OCI-LY7 (cell line): Measurements from ENCODE around the gene MOK. TPM values are rescaled to one million over a fixed set of nuclear protein-coding genes. Genes with fewer than 3 reads are reported as not detected.

ENCODE experiments used
- BruUV-seq: library from RNA; stranded (reverse); fragments of 400-500 nt; replicated peaks from 2 replicates; lab custom pipeline; 2021; lab: Mats Ljungman, UMichigan
- CTCF ChIA-PET: fragments of 300-600 bp; sonication (Branson Sonifier 250); formaldehyde crosslinking; loops from one replicate; lab custom pipeline; 2022; ENCODE audit warnings: antibody characterized with exemption; ENCODE audit not compliant: unreplicated experiment; lab: Charles Lee
- POLR2A ChIA-PET: fragments of 300-600 bp; sonication (Branson Sonifier 250); formaldehyde crosslinking; loops from one replicate; lab custom pipeline; 2022; ENCODE audit warnings: antibody characterized with exemption; lab: Charles Lee
- DNase-seq: peaks from one replicate; pipeline ENCODE4 v3.0.0-alpha.2; 2015; ENCODE audit warnings: low spot score
- H2AFZ ChIP-seq: fragments of 200-600 bp; sonication (generic), shearing (Covaris generic); 2 replicates; pipeline ENCODE4 v1.6.1; 2014; ENCODE audit warnings: mild to moderate bottlenecking, antibody characterized with exemption, low read length, moderate library complexity
- H3K27ac ChIP-seq: fragments of 200-600 bp; sonication (generic); 2 replicates; pipeline ENCODE4 v1.5.1; 2014; ENCODE audit warnings: mixed run types, low read depth, mild to moderate bottlenecking, moderate library complexity, low read length, inconsistent platforms; ENCODE audit not compliant: poor library complexity, severe bottlenecking
- H3K36me3 ChIP-seq: fragments of 200-600 bp; sonication (generic); 2 replicates; pipeline ENCODE4 v1.6.1; 2014; ENCODE audit warnings: mild to moderate bottlenecking, antibody characterized with exemption, low read length, moderate library complexity, mixed read lengths; ENCODE audit not compliant: insufficient read depth
- H3K4me1 ChIP-seq: fragments of 200-600 bp; sonication (generic); 2 replicates; pipeline ENCODE4 v1.5.1; 2014; ENCODE audit warnings: mild to moderate bottlenecking, low read length; ENCODE audit not compliant: insufficient read depth, poor library complexity, severe bottlenecking
- H3K4me2 ChIP-seq: fragments of 200-600 bp; sonication (generic); 2 replicates; pipeline ENCODE4 v1.6.1; 2014; ENCODE audit warnings: mild to moderate bottlenecking, low read length
- H3K4me3 ChIP-seq: fragments of 200-600 bp; sonication (generic); 2 replicates; pipeline ENCODE4 v1.5.1; 2014; ENCODE audit warnings: mild to moderate bottlenecking, low read depth, low read length; ENCODE audit not compliant: poor library complexity, severe bottlenecking
- H3K79me2 ChIP-seq: fragments of 200-600 bp; sonication (generic); 2 replicates; pipeline ENCODE4 v1.6.1; 2016; ENCODE audit warnings: low read depth, mild to moderate bottlenecking, low read length, moderate library complexity, mixed read lengths; ENCODE audit not compliant: insufficient read depth
- H3K9me2 ChIP-seq: fragments of 200-600 bp; sonication (generic); 2 replicates; pipeline ENCODE4 v1.6.1; 2016; ENCODE audit warnings: mild to moderate bottlenecking, low read length, mixed read lengths; ENCODE audit not compliant: insufficient read depth
- H3K9me3 ChIP-seq: fragments of 200-600 bp; sonication (generic); 2 replicates; pipeline ENCODE4 v1.6.1; 2014; ENCODE audit warnings: mild to moderate bottlenecking, mixed run types, low read length, mixed read lengths
- H4K20me1 ChIP-seq: fragments of 200-600 bp; sonication (generic); 2 replicates; pipeline ENCODE4 v1.6.1; 2014; ENCODE audit warnings: mild to moderate bottlenecking, antibody characterized with exemption, low read length, moderate library complexity, mixed read lengths; ENCODE audit not compliant: insufficient read depth
- CTCF ChIP-seq: fragments of 200-600 bp; sonication (generic); conservative IDR thresholded peaks from 2 replicates; pipeline ENCODE4 v1.5.1; 2014; ENCODE audit warnings: mild to moderate bottlenecking, antibody characterized with exemption, low read length, moderate library complexity, mixed read lengths
- EZH2phosphoT487 ChIP-seq: fragments of 200-600 bp; sonication (generic); IDR thresholded peaks from 2 replicates; pipeline ENCODE4 v1.6.1; 2018; ENCODE audit warnings: low read depth, borderline replicate concordance, mild to moderate bottlenecking, mixed run types, antibody characterized with exemption, low read length, moderate library complexity, mixed read lengths
- intact Hi-C: fragments of 100-400 bp; cut with micrococcal nuclease; formaldehyde crosslinking; loops from one replicate; pipeline ENCODE4 v1.10.0; 2022; ENCODE audit not compliant: unreplicated experiment
- total RNA-seq, 2 experiments: library from RNA; depleted of rRNA in 1 of 2; stranded (reverse); fragments of >200 nt in 1 of 2; shearing (Covaris generic) in 1 of 2; gene quantifications; 2 replicates each; pipeline ENCODE4 v1.2.3, GENCODE V29; 2014 to 2022

The MOK gene
- total RNA-seq, 2 experiments from 2014 or later: 2.2 to 4.0 TPM

GRCh38 chr14:102196039-102196901, 108.7 kb downstream of the MOK start:
- peaks cover 47% of the 10 kb centered on the region; the same call in 1 of the 2 replicates for H3K36me3 ChIP-seq
- TF ChIP-seq EZH2phosphoT487 (no peak), CTCF (no peak)
- intact Hi-C loops: no loop called here
- H3K9me3 ChIP-seq: no peaks in the 10 kb centered on the region
- BruUV-seq: no TSS peak
- H4K20me1 ChIP-seq: no peaks in the 10 kb centered on the region
- H3K4me2 ChIP-seq: no peak overlapping the region
- no peaks in the 10 kb centered on the region for H3K9me2 ChIP-seq
- no peak overlapping the region for H3K27ac ChIP-seq
- H2AFZ ChIP-seq: no peak overlapping the region
- DNase-seq: no peak
- peaks cover 6% of the 10 kb centered on the region; the same call in 1 of the 2 replicates for H3K79me2 ChIP-seq
- H3K4me3 ChIP-seq: no peak overlapping the region
- CTCF ChIA-PET: no interaction called here
- H3K4me1 ChIP-seq: peaks cover 15% of the 10 kb centered on the region
- POLR2A ChIA-PET: interaction anchor here (0.6 to 1.0 kb wide), 3 partner anchors 34 to 109 kb away, joined by 3 to 5 read pairs (median 4); no protein-coding TSS in a partner anchor

- H3K9me3 ChIP-seq: no peaks in the 10 kb centered on the region
- ChIA-PET POLR2A (interaction anchor here (1.0 kb wide), 1 partner anchor 35 kb away, joined by 3 read pairs; no protein-coding TSS in a partner anchor), CTCF (interaction anchor here (0.7 kb wide), 1 partner anchor 12 kb away, joined by 3 read pairs; no protein-coding TSS in a partner anchor)
- peaks cover 47% of the 10 kb centered on the region; the same call in 1 of the 2 replicates for H3K36me3 ChIP-seq
- H3K4me1 ChIP-seq: peaks cover 10% of the 10 kb centered on the region
- no peak overlapping the region for H3K4me3 ChIP-seq
- H3K4me2 ChIP-seq: no peak overlapping the region
- no peak for TF ChIP-seq CTCF
- TF ChIP-seq EZH2phosphoT487: no peak
- H3K27ac ChIP-seq: no peak overlapping the region
- no TSS peak for BruUV-seq
- no peaks in the 10 kb centered on the region for H4K20me1 ChIP-seq
- H3K9me2 ChIP-seq: no peaks in the 10 kb centered on the region
- intact Hi-C loops: no loop called here
- no peak for DNase-seq
- H2AFZ ChIP-seq: no peak overlapping the region
- no peaks in the 10 kb centered on the region for H3K79me2 ChIP-seq
These were observed 109.5 kb downstream of the MOK start for GRCh38 chr14:102195446-102195845.
